Measurements from ENCODE around the gene ZCCHC12. TPM values are rescaled to one million over a fixed set of nuclear protein-coding genes. Genes with fewer than 3 reads are reported as not detected.

ZCCHC12 gene
- polyA plus RNA-seq, 1 of the 3 experiments (the other 2 are of a cell fraction) = 0.26 TPM

DNA sequence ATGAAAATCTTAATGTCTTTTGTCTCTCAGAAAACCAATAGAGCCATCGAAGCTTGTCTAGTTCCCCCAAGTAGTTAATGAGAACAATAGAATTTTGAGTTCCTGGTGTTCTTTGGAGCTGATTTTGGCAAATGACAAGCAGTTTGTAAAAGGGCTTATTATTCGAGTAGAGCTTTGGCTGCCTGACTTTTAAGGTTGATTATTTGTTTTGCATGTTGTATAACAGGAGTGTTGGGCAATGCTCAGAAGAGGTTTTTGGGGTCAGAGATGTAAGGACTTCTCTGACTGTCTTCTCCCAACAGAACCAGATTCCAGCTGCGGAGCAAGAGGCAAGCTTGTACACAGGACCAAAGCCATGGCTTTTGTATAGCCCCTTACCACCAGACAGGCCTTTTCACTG, 30.0 kb downstream of the ZCCHC12 start (continued):
- TF ChIP-seq, protein P1, sequence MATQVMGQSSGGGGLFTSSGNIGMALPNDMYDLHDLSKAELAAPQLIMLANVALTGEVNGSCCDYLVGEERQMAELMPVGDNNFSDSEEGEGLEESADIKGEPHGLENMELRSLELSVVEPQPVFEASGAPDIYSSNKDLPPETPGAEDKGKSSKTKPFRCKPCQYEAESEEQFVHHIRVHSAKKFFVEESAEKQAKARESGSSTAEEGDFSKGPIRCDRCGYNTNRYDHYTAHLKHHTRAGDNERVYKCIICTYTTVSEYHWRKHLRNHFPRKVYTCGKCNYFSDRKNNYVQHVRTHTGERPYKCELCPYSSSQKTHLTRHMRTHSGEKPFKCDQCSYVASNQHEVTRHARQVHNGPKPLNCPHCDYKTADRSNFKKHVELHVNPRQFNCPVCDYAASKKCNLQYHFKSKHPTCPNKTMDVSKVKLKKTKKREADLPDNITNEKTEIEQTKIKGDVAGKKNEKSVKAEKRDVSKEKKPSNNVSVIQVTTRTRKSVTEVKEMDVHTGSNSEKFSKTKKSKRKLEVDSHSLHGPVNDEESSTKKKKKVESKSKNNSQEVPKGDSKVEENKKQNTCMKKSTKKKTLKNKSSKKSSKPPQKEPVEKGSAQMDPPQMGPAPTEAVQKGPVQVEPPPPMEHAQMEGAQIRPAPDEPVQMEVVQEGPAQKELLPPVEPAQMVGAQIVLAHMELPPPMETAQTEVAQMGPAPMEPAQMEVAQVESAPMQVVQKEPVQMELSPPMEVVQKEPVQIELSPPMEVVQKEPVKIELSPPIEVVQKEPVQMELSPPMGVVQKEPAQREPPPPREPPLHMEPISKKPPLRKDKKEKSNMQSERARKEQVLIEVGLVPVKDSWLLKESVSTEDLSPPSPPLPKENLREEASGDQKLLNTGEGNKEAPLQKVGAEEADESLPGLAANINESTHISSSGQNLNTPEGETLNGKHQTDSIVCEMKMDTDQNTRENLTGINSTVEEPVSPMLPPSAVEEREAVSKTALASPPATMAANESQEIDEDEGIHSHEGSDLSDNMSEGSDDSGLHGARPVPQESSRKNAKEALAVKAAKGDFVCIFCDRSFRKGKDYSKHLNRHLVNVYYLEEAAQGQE (IDR thresholded peaks at IDR 0.05; ENCODE audit: low read depth, low read length) = no peak
- TF ChIP-seq JUND (IDR thresholded peaks at IDR 0.05) (no peak), FOSL2 (IDR thresholded peaks at IDR 0.05; ENCODE audit: borderline replicate concordance, low read depth) (no peak), RCOR1 (IDR thresholded peaks at IDR 0.05; ENCODE audit: low read length) (no peak)

DNA sequence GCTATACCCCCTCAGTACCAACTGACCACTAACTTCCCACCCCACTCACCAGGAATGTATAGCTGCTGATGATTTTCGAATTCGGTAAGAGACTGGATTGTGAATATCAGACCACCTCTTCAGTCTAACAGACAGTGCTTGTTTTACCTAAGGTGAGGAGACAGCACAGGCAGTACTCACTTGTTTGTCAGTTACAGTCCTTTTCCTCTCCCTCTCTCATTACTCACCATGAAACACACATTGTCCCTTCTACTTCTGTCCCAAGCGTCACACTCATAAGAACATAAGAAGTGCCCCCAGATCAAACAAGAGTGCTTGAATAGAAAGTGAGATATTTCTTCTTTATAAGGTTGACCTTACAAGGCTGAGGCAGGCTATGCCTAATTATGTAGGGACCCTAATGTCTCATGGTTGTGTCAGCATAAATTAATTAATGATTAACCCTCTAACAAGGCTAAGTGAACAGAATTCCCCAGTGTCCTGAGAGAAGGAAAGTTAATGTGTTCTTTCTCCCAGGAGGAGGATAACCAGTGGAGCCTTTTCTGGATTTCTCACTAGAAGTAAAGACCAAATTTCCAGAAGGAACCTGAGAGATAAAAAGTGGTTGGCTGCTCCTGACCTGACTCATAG, 32.2 kb downstream of the ZCCHC12 start:
- Histone ChIP-seq H3K27me3 (ENCODE audit: insufficient read depth) (no peaks in the 10 kb centered on the region; the same call in 1 of the 2 replicates), H2AFZ (ENCODE audit: low read depth) (no peak overlapping the region), H3K4me3 (ENCODE audit: low read depth in 2 of 2, low read length in 1 of 2) (no peak overlapping the region), H3K9me2 (no peaks in the 10 kb centered on the region), H3F3A (replicated peaks; ENCODE audit: insufficient read depth) (no peaks in the 10 kb centered on the region), H3K9me3 (no peaks in the 10 kb centered on the region), H4K20me1 (ENCODE audit: insufficient read depth) (no peaks in the 10 kb centered on the region), H3K27ac (ENCODE audit: low read depth in 2 of 2, low read length in 1 of 2) (no peak overlapping the region), H3K9ac (no peak overlapping the region), H3K79me2 (ENCODE audit: insufficient read depth) (no peaks in the 10 kb centered on the region), H3K36me3 (replicated peaks in 1 of 2; ENCODE audit: control insufficient read depth in 1 of 2, insufficient read depth in 2 of 2, low read length in 1 of 2) (no peaks in the 10 kb centered on the region), H3K4me1 (ENCODE audit: control insufficient read depth in 1 of 2, insufficient read depth in 2 of 2, low read depth in 1 of 2, low read length in 1 of 2) (no peaks in the 10 kb centered on the region), H3K4me2 (no peak overlapping the region)
- TF ChIP-seq TEAD4 (IDR thresholded peaks at IDR 0.05; ENCODE audit: borderline replicate concordance, insufficient read depth) (no peak), YY1 (IDR thresholded peaks at IDR 0.05; ENCODE audit: low read depth) (no peak), NFIC (IDR thresholded peaks at IDR 0.05; ENCODE audit: borderline replicate concordance) (no peak), RAD21 (IDR thresholded peaks at IDR 0.05; ENCODE audit: low read length) (no peak)
- TF ChIP-seq, protein P2, sequence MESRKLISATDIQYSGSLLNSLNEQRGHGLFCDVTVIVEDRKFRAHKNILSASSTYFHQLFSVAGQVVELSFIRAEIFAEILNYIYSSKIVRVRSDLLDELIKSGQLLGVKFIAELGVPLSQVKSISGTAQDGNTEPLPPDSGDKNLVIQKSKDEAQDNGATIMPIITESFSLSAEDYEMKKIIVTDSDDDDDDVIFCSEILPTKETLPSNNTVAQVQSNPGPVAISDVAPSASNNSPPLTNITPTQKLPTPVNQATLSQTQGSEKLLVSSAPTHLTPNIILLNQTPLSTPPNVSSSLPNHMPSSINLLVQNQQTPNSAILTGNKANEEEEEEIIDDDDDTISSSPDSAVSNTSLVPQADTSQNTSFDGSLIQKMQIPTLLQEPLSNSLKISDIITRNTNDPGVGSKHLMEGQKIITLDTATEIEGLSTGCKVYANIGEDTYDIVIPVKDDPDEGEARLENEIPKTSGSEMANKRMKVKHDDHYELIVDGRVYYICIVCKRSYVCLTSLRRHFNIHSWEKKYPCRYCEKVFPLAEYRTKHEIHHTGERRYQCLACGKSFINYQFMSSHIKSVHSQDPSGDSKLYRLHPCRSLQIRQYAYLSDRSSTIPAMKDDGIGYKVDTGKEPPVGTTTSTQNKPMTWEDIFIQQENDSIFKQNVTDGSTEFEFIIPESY (IDR thresholded peaks at IDR 0.05; ENCODE audit: borderline replicate concordance, low read depth) = no peak
- 31% methylated on average over 3 of the region's 3 CpGs for WGBS (ENCODE audit: low lambda C conversion rate)
- ChIA-PET CTCF (interaction anchor here (1.0 kb wide), 2 partner anchors 8 to 17 kb away, joined by 3 to 4 read pairs; no protein-coding TSS in a partner anchor), POLR2A (no interaction called here)
- DNase-seq = no peak

DNA sequence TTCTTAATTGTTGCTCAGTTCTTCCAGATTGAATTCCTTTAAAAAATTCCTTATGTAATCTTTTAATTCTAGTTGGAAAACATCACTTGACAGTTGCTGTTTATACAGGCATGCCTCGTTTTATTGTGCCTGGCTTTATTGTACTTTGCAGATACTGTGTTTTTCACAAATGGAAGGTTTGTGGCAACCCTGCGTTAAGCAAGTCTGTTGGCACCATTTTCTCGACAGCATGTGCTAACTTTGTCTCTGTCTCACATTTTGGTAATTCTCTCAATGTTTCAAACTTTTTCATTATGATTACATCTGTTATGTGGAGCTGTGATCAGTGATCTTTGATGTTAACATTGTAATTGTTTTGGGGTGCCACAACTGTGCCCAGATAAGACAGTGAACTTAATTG, 33.4 kb downstream of the ZCCHC12 start:
- CTCF ChIA-PET = interaction anchor here (0.7 kb wide), 1 partner anchor 9 kb away, joined by 3 read pairs; no protein-coding TSS in a partner anchor

More for the DNA sequence above, 33.4 kb downstream of the ZCCHC12 start:
- 14% methylated on average over 3 of the region's 3 CpGs for WGBS (ENCODE audit: low lambda C conversion rate)
- Histone ChIP-seq H4K20me1 (ENCODE audit: insufficient read depth) (no peaks in the 10 kb centered on the region), H3F3A (replicated peaks; ENCODE audit: insufficient read depth) (no peaks in the 10 kb centered on the region), H3K79me2 (ENCODE audit: insufficient read depth) (no peaks in the 10 kb centered on the region), H3K27ac (ENCODE audit: low read depth in 2 of 2, low read length in 1 of 2) (no peak overlapping the region), H3K36me3 (replicated peaks in 1 of 2; ENCODE audit: control insufficient read depth in 1 of 2, insufficient read depth in 2 of 2, low read length in 1 of 2) (no peaks in the 10 kb centered on the region), H3K9me3 (no peaks in the 10 kb centered on the region), H3K4me3 (ENCODE audit: low read depth in 2 of 2, low read length in 1 of 2) (no peak overlapping the region), H3K27me3 (ENCODE audit: insufficient read depth) (no peaks in the 10 kb centered on the region; the same call in 1 of the 2 replicates), H3K9me2 (no peaks in the 10 kb centered on the region), H3K9ac (no peak overlapping the region), H3K4me2 (no peak overlapping the region), H2AFZ (ENCODE audit: low read depth) (no peak overlapping the region), H3K4me1 (ENCODE audit: control insufficient read depth in 1 of 2, insufficient read depth in 2 of 2, low read depth in 1 of 2, low read length in 1 of 2) (no peaks in the 10 kb centered on the region)
- POLR2A ChIA-PET = no interaction called here
- TF ChIP-seq EP300 (IDR thresholded peaks at IDR 0.05; ENCODE audit: borderline replicate concordance in 1 of 2, low read depth in 1 of 2, low read length in 1 of 2) (no peak), TAF1 (IDR thresholded peaks at IDR 0.05; ENCODE audit: borderline replicate concordance, low read depth, low read length) (no peak), ELF1 (IDR thresholded peaks at IDR 0.05) (no peak), YY1 (IDR thresholded peaks at IDR 0.05; ENCODE audit: low read depth) (no peak), RFX5 (IDR thresholded peaks at IDR 0.05; ENCODE audit: low read length) (no peak)
- TF ChIP-seq, protein P1 (IDR thresholded peaks at IDR 0.05; ENCODE audit: low read depth, low read length) = no peak
- no peak for DNase-seq

Measured in SK-N-SH (cell line).